Osteocyte (in vitro differentiated cells): ENCODE measurements around the gene TTC33. TPM values are rescaled to one million over a fixed set of nuclear protein-coding genes. Genes with fewer than 3 reads are reported as not detected.

Experiments
- DNase-seq: peaks from one replicate; pipeline ENCODE4 v3.0.0; 2021; ENCODE audit warnings: mixed read lengths; ENCODE audit not compliant: unreplicated experiment; ENCODE audit errors: extremely low spot score
- H3K27ac Mint-ChIP-seq: one replicate; pipeline ENCODE4 v1.8.0; 2021; ENCODE audit warnings: mild to moderate bottlenecking, mixed read lengths; ENCODE audit not compliant: unreplicated experiment
- H3K27me3 Mint-ChIP-seq: one replicate; pipeline ENCODE4 v1.8.0; 2021; ENCODE audit warnings: mixed read lengths; ENCODE audit not compliant: unreplicated experiment
- H3K36me3 Mint-ChIP-seq: one replicate; pipeline ENCODE4 v1.8.0; 2021; ENCODE audit warnings: mixed read lengths; ENCODE audit not compliant: unreplicated experiment
- H3K4me1 Mint-ChIP-seq: one replicate; pipeline ENCODE4 v1.8.0; 2021; ENCODE audit warnings: mixed read lengths; ENCODE audit not compliant: unreplicated experiment
- H3K4me3 Mint-ChIP-seq: one replicate; pipeline ENCODE4 v1.8.0; 2021; ENCODE audit warnings: mild to moderate bottlenecking, moderate library complexity, mixed read lengths; ENCODE audit not compliant: unreplicated experiment
- H3K9me3 Mint-ChIP-seq: one replicate; pipeline ENCODE4 v1.8.0; 2021; ENCODE audit warnings: mixed read lengths; ENCODE audit not compliant: unreplicated experiment
- total RNA-seq: library from RNA; stranded (reverse); gene quantifications from 2 replicates; pipeline ENCODE4 v1.2.1, GENCODE V29; 2021
- TF ChIP-seq, protein P1 (sequence below): fragments of 200-600 bp; sonication (generic); IDR thresholded peaks from 2 replicates; pipeline ENCODE4 v1.5.0; 2021; ENCODE audit warnings: antibody characterized with exemption, mild to moderate bottlenecking, moderate library complexity

TTC33 gene
- total RNA-seq, 1 donor from 2014 or later, result 18.1 TPM

DNA sequence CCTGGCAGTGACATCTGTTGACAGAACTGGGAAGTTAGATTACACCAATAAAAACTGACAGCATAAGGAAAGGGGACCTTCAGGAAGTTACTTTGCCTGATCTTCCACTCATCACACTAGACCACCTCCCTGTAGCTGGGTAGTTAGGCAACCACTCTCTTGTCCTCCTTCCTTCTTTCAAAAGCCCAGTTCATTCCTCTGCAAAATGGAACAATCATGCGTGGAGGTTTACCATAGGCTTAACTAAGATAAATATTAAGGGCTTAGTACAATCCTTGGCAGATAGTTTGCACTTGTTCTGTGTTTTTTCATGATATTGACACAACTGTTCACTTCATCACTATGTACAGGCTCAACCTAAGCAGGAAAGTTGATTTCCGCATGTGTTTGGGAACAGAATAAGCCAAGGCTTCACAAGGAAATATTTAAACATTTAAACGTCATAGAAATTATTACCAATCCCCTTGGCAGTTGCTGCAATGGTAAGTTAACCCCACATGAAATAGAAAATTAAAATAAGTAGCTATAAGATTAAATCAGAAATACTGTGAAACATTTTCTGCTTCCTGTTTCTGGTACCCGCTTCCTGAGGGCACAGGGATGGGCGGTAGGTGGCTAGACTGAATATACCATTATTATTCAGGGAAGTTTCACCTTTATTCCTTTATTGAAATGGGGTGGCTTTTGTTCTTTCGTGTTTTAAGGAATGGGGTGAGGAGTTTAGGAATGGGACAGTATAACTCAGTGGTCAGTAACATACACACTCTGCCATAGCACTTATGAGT is 86.0 kb downstream of the TTC33 start:
- peaks cover 14% of the 10 kb centered on the region for H3K4me1 Mint-ChIP-seq
- H3K27ac Mint-ChIP-seq, result no peak overlapping the region
- no peak overlapping the region for H3K4me3 Mint-ChIP-seq
- TF ChIP-seq, protein P1, sequence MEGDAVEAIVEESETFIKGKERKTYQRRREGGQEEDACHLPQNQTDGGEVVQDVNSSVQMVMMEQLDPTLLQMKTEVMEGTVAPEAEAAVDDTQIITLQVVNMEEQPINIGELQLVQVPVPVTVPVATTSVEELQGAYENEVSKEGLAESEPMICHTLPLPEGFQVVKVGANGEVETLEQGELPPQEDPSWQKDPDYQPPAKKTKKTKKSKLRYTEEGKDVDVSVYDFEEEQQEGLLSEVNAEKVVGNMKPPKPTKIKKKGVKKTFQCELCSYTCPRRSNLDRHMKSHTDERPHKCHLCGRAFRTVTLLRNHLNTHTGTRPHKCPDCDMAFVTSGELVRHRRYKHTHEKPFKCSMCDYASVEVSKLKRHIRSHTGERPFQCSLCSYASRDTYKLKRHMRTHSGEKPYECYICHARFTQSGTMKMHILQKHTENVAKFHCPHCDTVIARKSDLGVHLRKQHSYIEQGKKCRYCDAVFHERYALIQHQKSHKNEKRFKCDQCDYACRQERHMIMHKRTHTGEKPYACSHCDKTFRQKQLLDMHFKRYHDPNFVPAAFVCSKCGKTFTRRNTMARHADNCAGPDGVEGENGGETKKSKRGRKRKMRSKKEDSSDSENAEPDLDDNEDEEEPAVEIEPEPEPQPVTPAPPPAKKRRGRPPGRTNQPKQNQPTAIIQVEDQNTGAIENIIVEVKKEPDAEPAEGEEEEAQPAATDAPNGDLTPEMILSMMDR, result no peak
- H3K36me3 Mint-ChIP-seq, result no peaks in the 10 kb centered on the region
- no peaks in the 10 kb centered on the region for H3K9me3 Mint-ChIP-seq
- no peak for DNase-seq
- no peaks in the 10 kb centered on the region for H3K27me3 Mint-ChIP-seq

DNA sequence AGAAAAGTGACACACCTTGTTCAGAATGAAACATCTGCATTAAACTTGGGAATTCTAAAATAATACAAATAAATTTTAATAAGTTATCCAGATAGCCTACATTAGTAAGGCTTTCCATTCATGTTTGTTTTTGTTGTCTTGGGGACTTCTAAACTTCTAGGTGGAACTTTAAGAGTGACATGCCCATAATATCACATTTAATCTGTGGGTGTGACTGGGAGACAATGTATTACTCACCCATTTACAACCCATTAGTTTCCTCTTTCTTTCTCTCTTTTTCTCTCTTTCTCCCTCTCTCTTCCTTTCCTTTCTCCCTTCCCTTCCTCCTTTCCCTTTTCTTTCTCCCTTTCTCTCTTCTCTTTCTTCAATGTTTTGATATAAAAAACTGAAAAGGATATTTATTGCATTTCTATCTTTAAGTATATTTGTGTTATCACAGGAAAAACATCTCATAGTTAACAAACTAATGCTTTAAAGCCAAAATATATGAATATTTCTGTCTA is 88.5 kb downstream of the TTC33 start:
- Mint-ChIP-seq H3K36me3 (no peaks in the 10 kb centered on the region), H3K27me3 (no peaks in the 10 kb centered on the region), H3K27ac (no peak overlapping the region), H3K9me3 (no peaks in the 10 kb centered on the region), H3K4me3 (no peak overlapping the region), H3K4me1 (peaks cover 11% of the 10 kb centered on the region)
- TF ChIP-seq, protein P1, result no peak
- no peak for DNase-seq

DNA sequence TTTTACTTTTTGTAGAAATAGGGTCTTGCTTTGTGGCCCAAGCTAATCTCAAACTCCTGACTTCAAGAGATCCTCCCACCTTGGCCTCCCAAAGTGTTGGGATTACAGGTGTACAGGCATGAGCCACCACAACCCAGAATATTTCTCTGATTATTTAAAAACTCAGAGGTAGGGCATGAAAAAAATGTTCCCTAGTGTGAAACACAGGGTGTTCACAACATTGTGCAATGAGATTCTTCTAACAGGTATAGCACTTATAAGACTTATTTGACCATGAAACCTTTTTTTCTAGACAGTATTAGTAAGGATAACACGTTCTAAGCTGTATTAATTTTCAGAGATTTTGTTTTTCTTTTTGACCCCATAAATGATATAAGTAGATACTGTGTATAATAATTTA is 89.1 kb downstream of the TTC33 start:
- Mint-ChIP-seq H3K4me3 (no peak overlapping the region), H3K27ac (no peak overlapping the region), H3K27me3 (no peaks in the 10 kb centered on the region), H3K9me3 (no peaks in the 10 kb centered on the region), H3K4me1 (peaks cover 8% of the 10 kb centered on the region), H3K36me3 (no peaks in the 10 kb centered on the region)
- DNase-seq, result no peak
- TF ChIP-seq, protein P1, result no peak

DNA sequence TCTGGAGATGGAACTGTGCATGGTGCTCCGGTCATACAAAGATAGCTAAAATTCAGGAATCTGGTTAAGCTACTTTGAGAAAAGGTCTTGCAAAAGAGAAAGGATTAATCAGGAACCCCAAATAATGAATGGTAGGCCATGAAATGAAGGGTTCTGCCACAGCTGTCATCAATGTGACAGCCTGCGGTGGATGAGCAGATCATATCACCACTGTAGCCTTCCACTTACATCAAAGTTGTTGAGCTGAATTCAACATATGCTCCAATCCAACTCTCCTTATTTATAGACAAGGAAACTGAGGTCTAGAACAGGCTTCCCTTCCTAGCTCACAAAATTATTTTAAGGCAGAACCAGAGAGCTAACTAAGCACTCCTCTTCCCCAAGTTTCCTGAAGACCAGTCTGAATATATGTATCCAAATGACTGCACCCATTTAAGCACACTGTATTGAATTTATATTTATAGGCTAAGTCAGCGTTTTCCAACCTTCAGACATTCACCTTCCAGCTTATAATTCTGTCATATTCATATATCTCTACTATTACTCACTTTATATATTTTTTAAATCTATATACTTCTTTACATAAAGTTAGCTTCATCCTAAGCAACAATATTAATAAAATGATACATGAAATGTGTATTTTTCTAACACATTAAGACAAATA is 90.0 kb downstream of the TTC33 start:
- Mint-ChIP-seq H3K4me1 (no peaks in the 10 kb centered on the region), H3K4me3 (no peak overlapping the region), H3K27me3 (no peaks in the 10 kb centered on the region), H3K27ac (no peak overlapping the region), H3K36me3 (no peaks in the 10 kb centered on the region), H3K9me3 (no peaks in the 10 kb centered on the region)
- DNase-seq, result no peak
- TF ChIP-seq, protein P1, result no peak

DNA sequence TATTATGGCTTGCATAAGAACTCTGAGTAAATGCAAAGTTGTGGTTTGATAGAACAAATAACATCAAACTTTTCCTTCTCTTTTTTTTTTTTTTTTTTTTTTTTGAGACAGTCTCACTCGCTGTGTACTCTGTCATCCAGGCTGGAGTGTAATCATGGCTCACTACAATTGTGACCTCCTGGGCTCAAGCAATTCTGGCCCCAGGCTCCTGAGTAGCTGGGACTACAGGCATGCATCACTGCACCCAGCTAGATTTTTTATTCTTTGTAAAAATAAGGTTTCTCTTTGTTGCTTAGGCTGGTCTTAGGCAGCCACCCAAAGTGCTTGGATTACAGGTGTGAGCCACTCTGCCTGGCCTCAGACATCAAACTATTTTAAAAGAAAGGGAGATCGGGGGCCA is 95.0 kb downstream of the TTC33 start:
- Mint-ChIP-seq H3K4me1 (peaks cover 6% of the 10 kb centered on the region), H3K36me3 (no peaks in the 10 kb centered on the region), H3K27me3 (no peaks in the 10 kb centered on the region), H3K9me3 (peaks cover 3% of the 10 kb centered on the region), H3K27ac (no peak overlapping the region), H3K4me3 (no peak overlapping the region)
- no peak for DNase-seq
- TF ChIP-seq, protein P1, result no peak
